GM23338 (cell line): ENCODE measurements around the gene CDH7.

Experiments
- CREB1 ChIP-seq: fragments of 250-450 bp; sonication (Bioruptor Pico); IDR thresholded peaks from 2 replicates; pipeline ENCODE4 v1.5.0; 2020; ENCODE audit warnings: low read depth, mild to moderate bottlenecking, moderate library complexity
- ETS1 ChIP-seq: IDR thresholded peaks from 2 replicates; pipeline ENCODE4 v1.6.1; 2016; ENCODE audit warnings: antibody characterized with exemption
- EZH2 ChIP-seq: fragments of 200-600 bp; sonication (generic); IDR thresholded peaks from one replicate; pipeline ENCODE4 v1.8.0; 2017; ENCODE audit warnings: antibody characterized with exemption, mild to moderate bottlenecking, low read depth; ENCODE audit not compliant: unreplicated experiment
- EZH2phosphoT487 ChIP-seq: fragments of 200-600 bp; sonication (generic); IDR thresholded peaks from one replicate; pipeline ENCODE4 v1.8.1; 2018; ENCODE audit warnings: antibody characterized with exemption; ENCODE audit not compliant: unreplicated experiment
- JUNB ChIP-seq: IDR thresholded peaks from one replicate; pipeline ENCODE4 v1.6.1; 2016; ENCODE audit warnings: antibody characterized with exemption; ENCODE audit not compliant: unreplicated experiment
- NANOG ChIP-seq: IDR thresholded peaks from 2 replicates; pipeline ENCODE4 v1.6.1; 2016; ENCODE audit warnings: antibody characterized with exemption, borderline replicate concordance
- POLR2AphosphoS5 ChIP-seq: IDR thresholded peaks from 2 replicates; pipeline ENCODE4 v1.6.1; 2016; ENCODE audit warnings: antibody characterized with exemption, low read depth
- REST ChIP-seq: IDR thresholded peaks from one replicate; pipeline ENCODE4 v1.6.1; 2018; ENCODE audit warnings: antibody characterized with exemption; ENCODE audit not compliant: unreplicated experiment
- ZNF114 ChIP-seq: fragments of 250-450 bp; sonication (Bioruptor Pico); IDR thresholded peaks from 2 replicates; pipeline ENCODE4 v1.5.0; 2020; ENCODE audit warnings: mild to moderate bottlenecking, moderate library complexity
- ZNF331 ChIP-seq: fragments of 250-450 bp; sonication (Bioruptor Pico); IDR thresholded peaks from 2 replicates; pipeline ENCODE4 v1.5.0; 2020; ENCODE audit warnings: low read depth, mild to moderate bottlenecking, moderate library complexity
- ZNF462 ChIP-seq: fragments of 250-450 bp; sonication (Bioruptor Pico); IDR thresholded peaks from 2 replicates; pipeline ENCODE4 v1.5.0; 2020; ENCODE audit warnings: mild to moderate bottlenecking, moderate library complexity
- TF ChIP-seq, protein P1 (sequence below), 2 experiments: fragments of 200-600 bp in 1 of 2; sonication (generic) in 1 of 2; conservative IDR thresholded peaks; 2 replicates each; pipeline versions ENCODE4 v1.5.1 to v1.6.1; 2016 to 2017; ENCODE audit warnings: antibody characterized with exemption in 2 of 2, low read depth in 2 of 2, mild to moderate bottlenecking in 2 of 2, moderate library complexity in 1 of 2

GRCh38 chr18:65859075-65859474, 108.3 kb downstream of the CDH7 start:
- TF ChIP-seq EZH2 (no peak), REST (no peak), CREB1 (CRISPR knock-in tag) (no peak), POLR2AphosphoS5 (no peak), ETS1 (no peak), NANOG (no peak), EZH2phosphoT487 (no peak), JUNB (no peak), ZNF114 (CRISPR knock-in tag) (no peak), ZNF331 (no peak), ZNF462 (no peak)
- TF ChIP-seq, protein P1, sequence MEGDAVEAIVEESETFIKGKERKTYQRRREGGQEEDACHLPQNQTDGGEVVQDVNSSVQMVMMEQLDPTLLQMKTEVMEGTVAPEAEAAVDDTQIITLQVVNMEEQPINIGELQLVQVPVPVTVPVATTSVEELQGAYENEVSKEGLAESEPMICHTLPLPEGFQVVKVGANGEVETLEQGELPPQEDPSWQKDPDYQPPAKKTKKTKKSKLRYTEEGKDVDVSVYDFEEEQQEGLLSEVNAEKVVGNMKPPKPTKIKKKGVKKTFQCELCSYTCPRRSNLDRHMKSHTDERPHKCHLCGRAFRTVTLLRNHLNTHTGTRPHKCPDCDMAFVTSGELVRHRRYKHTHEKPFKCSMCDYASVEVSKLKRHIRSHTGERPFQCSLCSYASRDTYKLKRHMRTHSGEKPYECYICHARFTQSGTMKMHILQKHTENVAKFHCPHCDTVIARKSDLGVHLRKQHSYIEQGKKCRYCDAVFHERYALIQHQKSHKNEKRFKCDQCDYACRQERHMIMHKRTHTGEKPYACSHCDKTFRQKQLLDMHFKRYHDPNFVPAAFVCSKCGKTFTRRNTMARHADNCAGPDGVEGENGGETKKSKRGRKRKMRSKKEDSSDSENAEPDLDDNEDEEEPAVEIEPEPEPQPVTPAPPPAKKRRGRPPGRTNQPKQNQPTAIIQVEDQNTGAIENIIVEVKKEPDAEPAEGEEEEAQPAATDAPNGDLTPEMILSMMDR (conservative IDR thresholded peaks at IDR 0.05; ENCODE audit: low read depth in 2 of 2): no peak
